HG03469 (cell line): Measurements from ENCODE around the gene MAP3K10.

Source experiments
- ATAC-seq: cut with Tn5 transposase; IDR thresholded peaks from one replicate; pipeline ENCODE4 v1.9.1; 2021; ENCODE audit warnings: mild to moderate bottlenecking, moderate library complexity, moderate number of reproducible peaks; ENCODE audit not compliant: unreplicated experiment

MAP3K10 gene

DNA sequence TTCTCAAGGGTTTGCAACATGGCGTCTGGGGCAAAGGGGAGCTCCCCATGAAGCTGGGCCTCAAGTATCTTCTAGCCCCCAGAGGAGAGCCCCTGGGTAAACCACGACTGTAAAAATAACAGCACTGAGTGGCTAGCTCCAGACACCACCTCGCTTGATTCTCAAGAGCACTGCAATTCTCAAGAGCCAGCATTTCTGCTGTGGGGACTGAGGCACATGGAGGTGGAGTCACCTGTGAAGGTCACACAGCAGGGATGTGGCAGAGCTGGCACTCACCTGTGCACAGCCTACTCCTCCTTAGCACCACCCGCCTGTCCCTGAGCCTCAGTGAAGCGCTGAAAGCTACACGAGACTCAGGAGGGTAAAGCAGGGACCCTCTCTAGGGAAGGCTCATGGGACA lies 56.0 kb downstream of the MAP3K10 start:
- ATAC-seq = no peak

DNA sequence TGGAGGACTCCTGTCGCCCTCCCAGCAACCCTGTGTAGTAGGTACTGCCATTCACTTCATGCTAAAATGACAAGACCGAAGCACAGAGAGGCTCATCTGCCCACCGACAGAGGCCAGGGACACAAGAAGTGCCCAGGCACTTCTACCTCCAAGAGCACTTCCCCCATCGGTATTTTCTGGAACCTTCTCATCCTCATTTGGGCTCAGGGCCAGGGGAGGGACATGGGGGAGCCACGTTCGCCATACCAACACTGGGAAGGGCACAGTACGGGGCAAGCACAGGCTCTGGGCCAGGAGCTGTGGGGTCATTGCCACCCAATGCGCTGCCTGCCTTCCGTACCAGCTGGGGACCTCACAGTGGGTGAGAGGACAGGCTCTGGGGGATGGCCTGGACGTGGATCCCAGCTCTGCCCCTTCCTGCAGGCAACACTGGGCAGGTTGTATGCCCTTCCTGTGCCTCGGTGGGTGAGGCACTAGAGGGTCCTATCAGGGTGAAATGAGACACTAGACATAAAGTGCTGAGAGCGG lies 56.6 kb downstream of the MAP3K10 start:
- no peak for ATAC-seq

- no peak for ATAC-seq
These were observed 58.0 kb downstream of the MAP3K10 start for GRCh38 chr19:40249201-40249600.

- ATAC-seq = no peak
These were observed 58.6 kb downstream of the MAP3K10 start for GRCh38 chr19:40249781-40250180.

- no peak for ATAC-seq
These were observed 60.0 kb downstream of the MAP3K10 start for GRCh38 chr19:40251244-40251643.

DNA sequence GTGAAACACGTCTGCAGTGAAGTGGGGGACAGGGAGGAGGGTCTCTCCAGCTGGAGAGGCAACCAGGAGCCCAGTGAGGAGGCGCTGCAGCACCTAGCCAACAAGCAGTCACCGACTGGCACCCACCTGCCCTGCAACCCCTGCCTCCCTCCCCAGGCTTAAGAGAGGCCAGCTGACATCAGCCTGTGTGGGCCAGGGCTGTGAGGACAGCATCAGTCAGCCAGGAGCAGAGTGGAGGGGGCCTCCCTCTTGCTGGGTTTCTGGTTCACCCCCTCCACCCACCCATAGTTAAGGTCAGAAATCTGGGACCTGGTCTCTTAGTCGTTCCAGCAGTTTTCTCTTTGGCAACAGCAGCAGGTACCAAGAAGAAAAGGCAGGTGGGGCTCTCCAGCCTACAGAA lies 60.8 kb downstream of the MAP3K10 start:
- no peak for ATAC-seq

GRCh38 chr19:40252395-40252794 lies 61.2 kb downstream of the MAP3K10 start:
- no peak for ATAC-seq

- ATAC-seq = no peak
These were observed 62.4 kb downstream of the MAP3K10 start for GRCh38 chr19:40253611-40254092.

DNA sequence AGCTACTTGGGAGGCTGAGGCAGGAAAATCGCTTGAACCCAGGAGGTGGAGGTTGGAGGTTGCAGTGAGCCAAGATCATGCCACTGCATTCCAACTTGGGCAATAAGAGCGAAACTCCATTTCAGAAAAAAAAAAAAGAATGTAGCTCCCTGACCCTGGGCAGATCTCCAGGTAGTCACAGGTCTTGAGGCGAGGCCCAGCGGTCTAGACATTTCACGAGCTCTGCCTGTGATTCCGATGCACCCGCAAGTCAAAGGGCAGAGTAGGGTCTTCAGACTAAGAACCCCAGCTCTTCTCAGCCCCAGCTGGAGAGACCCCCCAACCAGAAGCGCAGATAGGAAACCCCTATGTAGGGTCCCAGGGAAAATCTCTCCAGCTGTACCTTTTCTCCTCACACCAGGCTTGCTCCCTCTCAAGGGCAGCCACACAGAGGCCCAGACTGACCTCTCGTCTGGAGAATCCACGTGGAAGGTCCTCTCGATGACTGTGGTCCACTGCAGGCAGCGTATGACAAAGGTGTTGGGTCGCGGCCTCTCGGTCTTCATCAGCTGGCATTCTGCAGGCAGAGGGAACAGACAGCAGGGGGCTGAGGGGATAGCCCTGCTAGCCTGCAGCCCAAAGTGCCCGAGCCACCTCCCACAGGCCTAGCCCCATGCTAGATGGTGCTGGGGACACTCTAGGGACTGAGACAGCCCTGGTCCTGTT lies 63.6 kb downstream of the MAP3K10 start:
- no peak for ATAC-seq

GRCh38 chr19:40255619-40256166 lies 64.5 kb downstream of the MAP3K10 start:
- no peak for ATAC-seq

GRCh38 chr19:40256512-40256911 lies 65.3 kb downstream of the MAP3K10 start:
- no peak for ATAC-seq

DNA sequence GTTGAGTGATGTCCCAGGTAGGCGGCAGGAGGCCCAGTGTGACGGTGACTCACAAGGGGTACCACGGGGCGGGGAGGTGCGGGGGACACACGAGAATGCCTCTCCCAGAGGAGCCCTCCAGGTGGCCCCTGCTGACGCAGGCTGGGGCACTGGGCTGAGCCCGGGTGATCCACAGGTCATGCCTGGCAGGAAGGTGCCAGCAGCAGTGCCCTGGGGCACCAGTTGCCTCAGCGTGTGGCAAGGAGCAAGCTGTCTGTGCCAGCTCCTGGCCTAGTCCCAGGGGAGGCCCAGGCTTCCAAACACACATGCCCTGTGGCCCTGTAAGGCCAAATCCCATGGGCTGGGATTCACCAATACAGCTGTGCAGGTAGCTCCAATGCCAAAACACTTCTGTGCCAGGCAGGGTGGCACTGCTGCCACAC lies 65.9 kb downstream of the MAP3K10 start:
- ATAC-seq = no peak

DNA sequence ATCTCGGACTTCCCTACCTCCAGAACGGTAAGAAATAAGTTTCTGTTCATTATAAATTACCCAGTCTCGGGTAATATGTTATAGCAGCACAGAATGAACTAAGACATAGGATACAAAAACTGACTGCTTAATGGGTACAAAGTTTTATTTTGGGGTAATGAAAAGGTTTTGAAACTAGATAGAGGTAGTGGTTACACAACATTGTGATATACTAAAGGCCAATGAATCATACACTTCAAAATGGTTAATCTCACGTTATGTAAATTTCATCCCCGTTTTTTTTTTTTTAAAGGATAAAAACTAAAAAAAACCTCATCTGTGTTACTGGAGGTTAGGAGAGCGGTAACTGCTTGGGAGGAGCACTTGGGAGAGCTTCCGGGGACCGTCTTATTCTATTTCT lies 70.4 kb downstream of the MAP3K10 start:
- ATAC-seq = no peak

GRCh38 chr19:40262422-40262821 lies 71.2 kb downstream of the MAP3K10 start:
- no peak for ATAC-seq

GRCh38 chr19:40263440-40264313 lies 72.5 kb downstream of the MAP3K10 start:
- no peak for ATAC-seq

GRCh38 chr19:40264314-40265054 lies 73.3 kb downstream of the MAP3K10 start:
- ATAC-seq = no peak
